OCI-LY1 (cell line): ENCODE data around the gene ZBTB21.

Source experiments
- CTCF ChIP-seq: fragments of 200-600 bp; sonication (generic), shearing (Covaris generic); IDR thresholded peaks from 2 replicates; pipeline ENCODE4 v1.5.1; 2017; ENCODE audit warnings: mild to moderate bottlenecking, antibody characterized with exemption, low read length, moderate library complexity, mixed read lengths
- EZH2 ChIP-seq: fragments of 200-600 bp; sonication (generic), shearing (Covaris generic); IDR thresholded peaks from 2 replicates; pipeline ENCODE4 v1.8.0; 2017; ENCODE audit warnings: borderline replicate concordance, mixed run types, mild to moderate bottlenecking, antibody characterized with exemption, low read length, moderate library complexity, mixed read lengths

- no peak for TF ChIP-seq EZH2
- no peak for TF ChIP-seq CTCF
Observed at GRCh38 chr21:42007356-42007940, 2.7 kb downstream of the ZBTB21 start.
